Measurements from ENCODE around the gene ANTKMT. TPM values are rescaled to one million over a fixed set of nuclear protein-coding genes. Genes with fewer than 3 reads are reported as not detected.

The ANTKMT gene
- total RNA-seq, 1 donor from 2014 or later = 35.0 TPM

DNA sequence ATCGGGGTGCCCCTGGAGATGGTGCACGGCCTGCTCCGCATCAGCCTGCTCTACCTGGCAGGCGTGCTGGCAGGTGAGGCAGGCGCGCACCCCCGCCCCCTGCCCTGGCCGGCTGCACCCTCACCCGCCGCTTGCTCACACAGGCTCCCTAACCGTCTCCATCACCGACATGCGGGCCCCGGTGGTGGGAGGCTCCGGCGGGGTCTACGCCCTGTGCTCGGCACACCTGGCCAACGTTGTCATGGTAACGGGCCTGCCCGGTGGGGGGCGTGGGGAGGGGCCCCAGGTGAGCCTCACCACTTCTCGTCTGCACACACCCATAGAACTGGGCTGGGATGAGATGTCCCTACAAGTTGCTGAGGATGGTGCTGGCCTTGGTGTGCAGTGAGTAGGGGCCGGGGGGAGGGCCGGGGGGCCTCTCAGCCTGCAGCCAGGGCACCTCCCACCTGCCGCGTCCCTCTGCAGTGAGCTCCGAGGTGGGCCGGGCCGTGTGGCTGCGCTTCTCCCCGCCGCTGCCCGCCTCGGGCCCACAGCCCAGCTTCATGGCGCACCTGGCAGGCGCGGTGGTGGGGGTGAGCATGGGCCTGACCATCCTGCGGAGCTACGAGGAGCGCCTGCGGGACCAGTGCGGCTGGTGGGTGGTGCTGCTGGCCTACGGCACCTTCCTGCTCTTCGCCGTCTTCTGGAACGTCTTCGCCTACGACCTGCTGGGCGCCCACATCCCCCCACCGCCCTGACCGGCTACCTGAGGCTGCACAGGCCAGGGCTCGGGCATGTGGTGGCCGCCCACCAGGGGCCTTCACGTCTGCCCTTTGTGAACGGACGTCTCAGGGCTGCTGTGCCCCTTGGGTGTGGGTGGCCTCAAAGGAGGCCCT, 43.4 kb upstream of the ANTKMT start:
- H3K27me3 ChIP-seq (ENCODE audit: control insufficient read depth, insufficient read depth, low read length) = no peaks in the 10 kb centered on the region
- DNase-seq (ENCODE audit: low read depth) = no peak
- TF ChIP-seq, protein P1, sequence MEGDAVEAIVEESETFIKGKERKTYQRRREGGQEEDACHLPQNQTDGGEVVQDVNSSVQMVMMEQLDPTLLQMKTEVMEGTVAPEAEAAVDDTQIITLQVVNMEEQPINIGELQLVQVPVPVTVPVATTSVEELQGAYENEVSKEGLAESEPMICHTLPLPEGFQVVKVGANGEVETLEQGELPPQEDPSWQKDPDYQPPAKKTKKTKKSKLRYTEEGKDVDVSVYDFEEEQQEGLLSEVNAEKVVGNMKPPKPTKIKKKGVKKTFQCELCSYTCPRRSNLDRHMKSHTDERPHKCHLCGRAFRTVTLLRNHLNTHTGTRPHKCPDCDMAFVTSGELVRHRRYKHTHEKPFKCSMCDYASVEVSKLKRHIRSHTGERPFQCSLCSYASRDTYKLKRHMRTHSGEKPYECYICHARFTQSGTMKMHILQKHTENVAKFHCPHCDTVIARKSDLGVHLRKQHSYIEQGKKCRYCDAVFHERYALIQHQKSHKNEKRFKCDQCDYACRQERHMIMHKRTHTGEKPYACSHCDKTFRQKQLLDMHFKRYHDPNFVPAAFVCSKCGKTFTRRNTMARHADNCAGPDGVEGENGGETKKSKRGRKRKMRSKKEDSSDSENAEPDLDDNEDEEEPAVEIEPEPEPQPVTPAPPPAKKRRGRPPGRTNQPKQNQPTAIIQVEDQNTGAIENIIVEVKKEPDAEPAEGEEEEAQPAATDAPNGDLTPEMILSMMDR (IDR thresholded peaks at IDR 0.05; ENCODE audit: insufficient read depth, low read length, severe bottlenecking) = no peak
- H3K4me3 ChIP-seq (ENCODE audit: low read depth, low read length) = peak overlapping the region; percentile 42
- peaks cover 24% of the 10 kb centered on the region for H3K36me3 ChIP-seq (ENCODE audit: control insufficient read depth, insufficient read depth, low read length)
- FAIRE-seq = no peak

DNA sequence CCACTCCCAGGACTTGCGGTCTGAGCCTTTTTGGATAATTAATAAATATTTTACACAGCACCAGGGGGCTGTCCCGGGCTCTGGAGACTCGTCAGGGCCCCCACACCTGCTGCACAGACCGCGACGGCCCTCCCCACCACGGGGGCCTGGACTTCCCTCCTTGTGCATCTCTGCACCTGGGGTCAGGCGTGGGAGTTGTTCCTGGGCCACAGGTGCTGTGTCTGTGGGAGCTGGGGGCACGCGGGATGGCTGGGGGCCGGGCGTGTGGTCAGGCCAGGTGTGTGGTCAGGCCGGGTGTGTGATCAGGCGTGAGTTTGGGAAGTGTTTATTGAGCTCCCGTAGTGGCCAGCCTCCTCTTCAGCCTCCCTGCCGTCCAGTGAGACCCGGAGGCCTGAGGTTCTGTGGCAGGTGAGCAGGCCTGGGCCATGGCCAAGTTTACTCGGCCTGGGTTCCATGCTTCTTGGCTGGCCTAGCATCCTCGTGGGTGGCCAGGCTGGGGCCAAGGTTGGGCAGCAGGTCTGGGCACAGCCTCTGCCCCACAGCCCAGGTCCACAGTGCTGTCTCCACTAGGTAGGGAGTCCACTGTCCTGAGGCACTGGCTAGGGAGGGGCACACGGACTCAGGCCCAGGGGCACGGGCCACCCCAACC, 42.6 kb upstream of the ANTKMT start:
- Histone ChIP-seq H3K36me3 (ENCODE audit: control insufficient read depth, insufficient read depth, low read length) (peaks cover 28% of the 10 kb centered on the region), H3K27me3 (ENCODE audit: control insufficient read depth, insufficient read depth, low read length) (no peaks in the 10 kb centered on the region), H3K4me3 (ENCODE audit: low read depth, low read length) (peak overlapping the region; percentile 42)
- FAIRE-seq (no peak), DNase-seq (ENCODE audit: low read depth) (no peak)
- TF ChIP-seq, protein P1 (IDR thresholded peaks at IDR 0.05; ENCODE audit: insufficient read depth, low read length, severe bottlenecking) = no peak

DNA sequence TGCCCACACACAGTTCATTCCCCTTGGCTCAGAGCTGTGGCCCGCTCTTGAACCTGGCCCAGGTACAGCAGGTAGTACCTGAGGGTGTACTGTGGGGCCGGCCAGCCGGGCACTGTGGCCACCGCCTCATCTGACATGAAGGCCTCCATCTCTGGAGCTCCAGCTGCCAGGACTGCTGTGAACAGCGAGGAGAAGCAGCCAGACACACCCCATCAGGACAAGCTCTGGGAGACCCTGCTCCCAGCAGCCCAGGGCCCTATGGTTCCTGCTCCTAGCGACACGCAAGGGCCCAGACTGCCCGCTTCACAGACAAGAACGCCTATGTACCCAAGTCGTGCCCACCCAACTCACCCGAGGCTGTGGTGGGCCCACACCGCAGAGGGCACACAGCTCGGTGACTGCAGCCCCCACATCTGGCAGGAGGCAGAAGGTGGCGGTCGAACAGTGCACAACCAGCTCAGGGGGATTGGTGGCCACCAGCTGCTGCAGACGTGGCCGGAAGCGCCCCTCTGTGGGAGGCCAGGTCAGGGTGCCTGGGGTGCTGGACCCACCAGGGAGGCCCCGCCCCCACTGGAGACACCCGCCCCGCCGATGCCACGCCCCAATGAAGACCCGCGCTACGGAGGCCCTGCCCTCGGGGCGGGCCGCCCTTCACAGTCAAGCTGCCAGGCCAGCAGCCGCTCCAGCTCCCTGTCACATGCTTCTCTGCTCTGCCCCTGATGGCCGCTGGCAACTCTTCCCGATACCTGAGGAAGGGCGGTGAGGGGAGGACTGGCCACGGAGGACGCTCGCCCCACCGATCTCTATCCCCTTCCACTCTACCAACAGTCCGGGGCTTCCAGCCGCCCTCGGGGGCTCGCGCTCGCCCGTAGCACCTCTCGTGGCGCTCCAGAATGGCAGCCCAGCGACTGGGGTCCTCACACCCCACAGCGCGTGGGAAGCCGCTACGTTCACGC, 41.8 kb upstream of the ANTKMT start:
- Histone ChIP-seq H3K36me3 (ENCODE audit: control insufficient read depth, insufficient read depth, low read length) (peaks cover 25% of the 10 kb centered on the region), H3K27me3 (ENCODE audit: control insufficient read depth, insufficient read depth, low read length) (no peaks in the 10 kb centered on the region), H3K4me3 (ENCODE audit: low read depth, low read length) (peak overlapping the region; percentile 42)
- FAIRE-seq (no peak), DNase-seq (ENCODE audit: low read depth) (no peak)
- TF ChIP-seq, protein P1 (IDR thresholded peaks at IDR 0.05; ENCODE audit: insufficient read depth, low read length, severe bottlenecking) = no peak

DNA sequence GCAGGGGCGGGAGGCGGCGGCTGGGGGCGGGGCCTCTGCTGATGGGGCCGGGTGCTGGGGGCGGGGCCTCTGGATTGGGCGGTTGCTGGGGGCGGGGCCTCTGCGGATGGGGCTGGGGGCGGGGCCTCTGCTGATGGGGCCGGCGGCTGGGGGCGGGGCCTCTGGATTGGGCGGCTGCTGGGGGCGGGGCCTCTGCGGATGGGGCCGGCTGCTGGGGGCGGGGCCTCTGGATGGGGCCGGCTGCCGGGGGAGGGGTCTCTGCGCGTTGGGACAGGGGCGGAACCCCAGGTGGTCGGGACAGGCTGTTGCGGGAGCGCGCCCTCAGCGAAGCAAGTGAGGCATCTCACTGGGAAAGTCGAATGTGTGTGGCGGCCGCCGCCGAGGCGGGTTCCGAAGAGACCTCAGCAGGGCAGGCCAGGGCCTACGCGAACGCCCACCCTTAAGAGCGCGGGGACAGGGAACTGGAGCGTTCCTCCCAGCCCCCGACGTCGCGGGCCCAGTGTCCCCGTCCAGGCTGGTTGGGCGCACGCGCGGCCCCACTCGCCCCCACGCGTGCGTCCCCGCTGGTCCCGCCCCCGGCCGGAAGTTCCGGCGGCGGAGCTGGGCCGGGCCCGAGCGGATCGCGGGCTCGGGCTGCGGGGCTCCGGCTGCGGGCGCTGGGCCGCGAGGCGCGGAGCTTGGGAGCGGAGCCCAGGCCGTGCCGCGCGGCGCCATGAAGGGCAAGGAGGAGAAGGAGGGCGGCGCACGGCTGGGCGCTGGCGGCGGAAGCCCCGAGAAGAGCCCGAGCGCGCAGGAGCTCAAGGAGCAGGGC, 40.9 kb upstream of the ANTKMT start, which contains the start of gene STUB1:
TSS of gene STUB1 (plus strand) at position 597 of the 811 bp plus-strand sequence. CDS start at position 713, 116 bp downstream.
- TF ChIP-seq, protein P1 (IDR thresholded peaks at IDR 0.05; ENCODE audit: insufficient read depth, low read length, severe bottlenecking) = no peak
- peak; percentile 61 for DNase-seq (ENCODE audit: low read depth)
- FAIRE-seq = no peak

DNA sequence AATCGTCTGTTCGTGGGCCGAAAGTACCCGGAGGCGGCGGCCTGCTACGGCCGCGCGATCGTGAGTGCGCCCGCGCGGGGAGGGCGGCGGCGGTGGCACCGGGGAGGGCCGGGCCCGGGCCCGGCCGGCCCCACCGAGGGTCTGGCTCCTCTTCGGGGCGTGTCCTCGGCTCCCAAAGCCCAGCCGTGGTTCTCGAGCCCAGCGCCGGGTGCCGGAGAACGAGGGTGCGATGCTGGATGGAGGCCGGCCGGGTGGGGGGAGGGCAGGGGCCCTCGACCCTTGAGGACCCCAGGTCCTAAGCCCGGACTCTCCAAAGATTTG, 40.4 kb upstream of the ANTKMT start:
- no peak for DNase-seq (ENCODE audit: low read depth)
- Histone ChIP-seq H3K36me3 (ENCODE audit: control insufficient read depth, insufficient read depth, low read length) (peaks cover 26% of the 10 kb centered on the region), H3K27me3 (ENCODE audit: control insufficient read depth, insufficient read depth, low read length) (no peaks in the 10 kb centered on the region), H3K4me3 (ENCODE audit: low read depth, low read length) (peak overlapping the region; percentile 72)
- no peak for FAIRE-seq
- TF ChIP-seq, protein P1 (IDR thresholded peaks at IDR 0.05; ENCODE audit: insufficient read depth, low read length, severe bottlenecking) = no peak

More for the DNA sequence above, 40.9 kb upstream of the ANTKMT start, which contains the start of gene STUB1:
- Histone ChIP-seq H3K36me3 (ENCODE audit: control insufficient read depth, insufficient read depth, low read length) (peaks cover 22% of the 10 kb centered on the region), H3K27me3 (ENCODE audit: control insufficient read depth, insufficient read depth, low read length) (no peaks in the 10 kb centered on the region), H3K4me3 (ENCODE audit: low read depth, low read length) (peak within 1 kb of the TSS; percentile 72)
